ENCODE measurements around the gene CNNM2. TPM values are rescaled to one million over a fixed set of nuclear protein-coding genes. Genes with fewer than 3 reads are reported as not detected.
"Not testable (repeated sequence)": the region's sequence is repeated elsewhere in the genome, so short reads cannot be mapped to it uniquely, and the experiment has no call there.

The CNNM2 gene
- polyA plus RNA-seq, 3 donors: 9.3 to 12.5 (median 9.5) TPM

GRCh38 chr10:102923601-102924000 lies 5.5 kb downstream of the CNNM2 start:
- no peak for DNase-seq (ENCODE audit: low read depth in 3 of 3, low spot score in 2 of 3)

GRCh38 chr10:102926842-102927241 lies 8.7 kb downstream of the CNNM2 start:
- DNase-seq (ENCODE audit: low read depth in 3 of 3, low spot score in 2 of 3): no peak

GRCh38 chr10:102927311-102928010 lies 9.4 kb downstream of the CNNM2 start:
- DNase-seq (ENCODE audit: low read depth in 3 of 3, low spot score in 2 of 3): no peak

- not testable (repeated sequence) for DNase-seq (ENCODE audit: low read depth in 3 of 3, low spot score in 2 of 3)
Measured at GRCh38 chr10:102928442-102928841, 10.3 kb downstream of the CNNM2 start.

- DNase-seq (ENCODE audit: low read depth in 3 of 3, low spot score in 2 of 3): no peak
Measured at GRCh38 chr10:102930720-102931119, 12.6 kb downstream of the CNNM2 start.

GRCh38 chr10:102931643-102932042 lies 13.5 kb downstream of the CNNM2 start:
- no peak for DNase-seq (ENCODE audit: low read depth in 3 of 3, low spot score in 2 of 3)

- DNase-seq (ENCODE audit: low read depth in 3 of 3, low spot score in 2 of 3): no peak
Measured at GRCh38 chr10:102935505-102935904, 17.4 kb downstream of the CNNM2 start.

GRCh38 chr10:102935939-102936605 lies 18.0 kb downstream of the CNNM2 start:
- DNase-seq (ENCODE audit: low read depth in 3 of 3, low spot score in 2 of 3): no peak

GRCh38 chr10:102941401-102941800 lies 23.3 kb downstream of the CNNM2 start:
- DNase-seq (ENCODE audit: low read depth in 3 of 3, low spot score in 2 of 3): no peak

- no peak for DNase-seq (ENCODE audit: low read depth in 3 of 3, low spot score in 2 of 3)
Measured at GRCh38 chr10:102945449-102945848, 27.4 kb downstream of the CNNM2 start.

- DNase-seq (ENCODE audit: low read depth in 3 of 3, low spot score in 2 of 3): no peak
Measured at GRCh38 chr10:102945962-102946361, 27.9 kb downstream of the CNNM2 start.

GRCh38 chr10:102946992-102947391 lies 28.9 kb downstream of the CNNM2 start:
- no peak for DNase-seq (ENCODE audit: low read depth in 3 of 3, low spot score in 2 of 3)

GRCh38 chr10:102948176-102948575 lies 30.1 kb downstream of the CNNM2 start:
- no peak for DNase-seq (ENCODE audit: low read depth in 3 of 3, low spot score in 2 of 3)

- no peak for DNase-seq (ENCODE audit: low read depth in 3 of 3, low spot score in 2 of 3)
Measured at GRCh38 chr10:102948786-102949185, 30.7 kb downstream of the CNNM2 start.

- no peak for DNase-seq (ENCODE audit: low read depth in 3 of 3, low spot score in 2 of 3)
Measured at GRCh38 chr10:102949916-102950315, 31.8 kb downstream of the CNNM2 start.

GRCh38 chr10:102951316-102951715 lies 33.2 kb downstream of the CNNM2 start:
- no peak for DNase-seq (ENCODE audit: low read depth in 3 of 3, low spot score in 2 of 3)

- DNase-seq (ENCODE audit: low read depth in 3 of 3, low spot score in 2 of 3): no peak
Measured at GRCh38 chr10:102959360-102959759, 41.3 kb downstream of the CNNM2 start.

GRCh38 chr10:102960157-102960556 lies 42.1 kb downstream of the CNNM2 start:
- DNase-seq (ENCODE audit: low read depth in 3 of 3, low spot score in 2 of 3): no peak

- no peak for DNase-seq (ENCODE audit: low read depth in 3 of 3, low spot score in 2 of 3)
Measured at GRCh38 chr10:102962267-102962666, 44.2 kb downstream of the CNNM2 start.

GRCh38 chr10:102962951-102963755 lies 45.1 kb downstream of the CNNM2 start:
- DNase-seq (ENCODE audit: low read depth in 3 of 3, low spot score in 2 of 3): no peak

GRCh38 chr10:102963756-102964025 lies 45.6 kb downstream of the CNNM2 start:
- no peak for DNase-seq (ENCODE audit: low read depth in 3 of 3, low spot score in 2 of 3)

GRCh38 chr10:102964064-102964463 lies 46.0 kb downstream of the CNNM2 start:
- DNase-seq (ENCODE audit: low read depth in 3 of 3, low spot score in 2 of 3): not testable (repeated sequence)
